GM23338 (cell line): ENCODE measurements around the gene NLRP9. TPM values are rescaled to one million over a fixed set of nuclear protein-coding genes. Genes with fewer than 3 reads are reported as not detected.

Source experiments
- ATAC-seq: fragments of 200-7000 bp; cut with Tn5 transposase; 3 replicates; pipeline ENCODE4 v1.9.1; 2020
- DNase-seq: peaks from one replicate; pipeline ENCODE4 v3.0.0-alpha.2; 2015; ENCODE audit warnings: low spot score
- H2AFZ ChIP-seq: fragments of 200-600 bp; sonication (generic); 2 replicates; pipeline ENCODE4 v1.8.0; 2016; ENCODE audit warnings: antibody characterized with exemption, mild to moderate bottlenecking, moderate library complexity
- H3F3A ChIP-seq: fragments of 200-600 bp; sonication (generic); replicated peaks from 2 replicates; pipeline ENCODE4 v1.8.0; 2017; ENCODE audit warnings: antibody characterized with exemption, mixed run types, low read depth
- H3K27ac ChIP-seq: fragments of 200-600 bp; sonication (generic); 2 replicates; pipeline ENCODE4 v1.6.1; 2016; ENCODE audit warnings: low read depth
- H3K27me3 ChIP-seq: fragments of 200-600 bp; sonication (generic); 2 replicates; pipeline ENCODE4 v1.8.0; 2016; ENCODE audit warnings: mild to moderate bottlenecking, mixed run types, moderate library complexity; ENCODE audit not compliant: insufficient read depth
- H3K36me3 ChIP-seq: fragments of 200-600 bp; sonication (generic); 2 replicates; pipeline ENCODE4 v1.8.0; 2016; ENCODE audit warnings: mild to moderate bottlenecking; ENCODE audit not compliant: insufficient read depth
- H3K4me1 ChIP-seq: fragments of 200-600 bp; sonication (generic); 2 replicates; pipeline ENCODE4 v1.8.0; 2016; ENCODE audit warnings: mild to moderate bottlenecking, moderate library complexity; ENCODE audit not compliant: insufficient read depth
- H3K4me2 ChIP-seq: fragments of 200-600 bp; sonication (generic); 2 replicates; pipeline ENCODE4 v1.7.1; 2017; ENCODE audit warnings: mixed run types
- H3K4me3 ChIP-seq: fragments of 200-600 bp; sonication (generic); 2 replicates; pipeline ENCODE4 v1.6.1; 2016; ENCODE audit warnings: mixed run types
- H3K79me2 ChIP-seq: fragments of 200-600 bp; sonication (generic); replicated peaks from 2 replicates; pipeline ENCODE4 v1.8.0; 2017; ENCODE audit warnings: mild to moderate bottlenecking; ENCODE audit not compliant: insufficient read depth
- H3K9me2 ChIP-seq: fragments of 200-600 bp; sonication (generic); 2 replicates; pipeline ENCODE4 v1.8.0; 2017; ENCODE audit not compliant: insufficient read depth
- H4K20me1 ChIP-seq: fragments of 200-600 bp; sonication (generic); replicated peaks from 2 replicates; pipeline ENCODE4 v1.8.0; 2017; ENCODE audit warnings: mild to moderate bottlenecking; ENCODE audit not compliant: insufficient read depth
- H3K27ac Mint-ChIP-seq: 2 replicates; pipeline ENCODE4 v1.8.0; 2020; ENCODE audit warnings: inconsistent platforms, mild to moderate bottlenecking, moderate library complexity, mixed read lengths
- H3K27me3 Mint-ChIP-seq: 3 replicates; pipeline ENCODE4 v1.8.0; 2022; ENCODE audit warnings: low read depth, mild to moderate bottlenecking, moderate library complexity, mixed read lengths, inconsistent platforms; ENCODE audit not compliant: insufficient read depth, poor library complexity
- H3K36me3 Mint-ChIP-seq: 3 replicates; pipeline ENCODE4 v1.8.0; 2021; ENCODE audit warnings: low read depth, mild to moderate bottlenecking, inconsistent platforms, moderate library complexity, mixed read lengths
- H3K4me1 Mint-ChIP-seq: 3 replicates; pipeline ENCODE4 v1.8.0; 2020; ENCODE audit warnings: mild to moderate bottlenecking, inconsistent platforms, mixed read lengths
- H3K4me3 Mint-ChIP-seq: 3 replicates; pipeline ENCODE4 v1.8.0; 2021; ENCODE audit warnings: moderate library complexity, mild to moderate bottlenecking, inconsistent platforms, mixed read lengths
- H3K9me3 Mint-ChIP-seq: 3 replicates; pipeline ENCODE4 v1.8.0; 2020; ENCODE audit warnings: moderate library complexity, mild to moderate bottlenecking, inconsistent platforms, mixed read lengths
- CREB1 ChIP-seq: fragments of 250-450 bp; sonication (Bioruptor Pico); IDR thresholded peaks from 2 replicates; pipeline ENCODE4 v1.5.0; 2020; ENCODE audit warnings: low read depth, mild to moderate bottlenecking, moderate library complexity
- CTCF ChIP-seq, 2 experiments: fragments of 200-600 bp in 1 of 2; sonication (generic) in 1 of 2; conservative IDR thresholded peaks; 2 replicates each; pipeline versions ENCODE4 v1.5.1 to v1.6.1; 2016 to 2017; ENCODE audit warnings: antibody characterized with exemption in 2 of 2, low read depth in 2 of 2, mild to moderate bottlenecking in 2 of 2, moderate library complexity in 1 of 2
- ETS1 ChIP-seq: IDR thresholded peaks from 2 replicates; pipeline ENCODE4 v1.6.1; 2016; ENCODE audit warnings: antibody characterized with exemption
- EZH2 ChIP-seq: fragments of 200-600 bp; sonication (generic); IDR thresholded peaks from one replicate; pipeline ENCODE4 v1.8.0; 2017; ENCODE audit warnings: antibody characterized with exemption, mild to moderate bottlenecking, low read depth; ENCODE audit not compliant: unreplicated experiment
- EZH2phosphoT487 ChIP-seq: fragments of 200-600 bp; sonication (generic); IDR thresholded peaks from one replicate; pipeline ENCODE4 v1.8.1; 2018; ENCODE audit warnings: antibody characterized with exemption; ENCODE audit not compliant: unreplicated experiment
- JUNB ChIP-seq: IDR thresholded peaks from one replicate; pipeline ENCODE4 v1.6.1; 2016; ENCODE audit warnings: antibody characterized with exemption; ENCODE audit not compliant: unreplicated experiment
- NANOG ChIP-seq: IDR thresholded peaks from 2 replicates; pipeline ENCODE4 v1.6.1; 2016; ENCODE audit warnings: antibody characterized with exemption, borderline replicate concordance
- POLR2AphosphoS5 ChIP-seq: IDR thresholded peaks from 2 replicates; pipeline ENCODE4 v1.6.1; 2016; ENCODE audit warnings: antibody characterized with exemption, low read depth
- STAT1 ChIP-seq: IDR thresholded peaks from one replicate; pipeline ENCODE4 v1.6.1; 2016; ENCODE audit warnings: antibody characterized with exemption; ENCODE audit not compliant: unreplicated experiment
- ZNF114 ChIP-seq: fragments of 250-450 bp; sonication (Bioruptor Pico); IDR thresholded peaks from 2 replicates; pipeline ENCODE4 v1.5.0; 2020; ENCODE audit warnings: mild to moderate bottlenecking, moderate library complexity
- ZNF331 ChIP-seq: fragments of 250-450 bp; sonication (Bioruptor Pico); IDR thresholded peaks from 2 replicates; pipeline ENCODE4 v1.5.0; 2020; ENCODE audit warnings: low read depth, mild to moderate bottlenecking, moderate library complexity
- ZNF462 ChIP-seq: fragments of 250-450 bp; sonication (Bioruptor Pico); IDR thresholded peaks from 2 replicates; pipeline ENCODE4 v1.5.0; 2020; ENCODE audit warnings: mild to moderate bottlenecking, moderate library complexity
- long read RNA-seq: library from polyadenylated mRNA; unstranded; transcript quantifications from one replicate; pipeline ENCODE4 v2.0.0, GENCODE V29; 2020; ENCODE audit not compliant: unreplicated experiment
- polyA plus RNA-seq: library from polyadenylated mRNA; unstranded; fragments of >200 nt; fragmentation: Nextera tagmentation; extraction: Ambion mirVana; gene quantifications from 2 replicates; pipeline ENCODE4 v1.2.1, GENCODE V29; 2016
- total RNA-seq: library from RNA; depleted of rRNA; stranded (reverse); fragments of >200 nt; shearing (Covaris generic); gene quantifications from 2 replicates; pipeline ENCODE4 v1.2.3, GENCODE V29; 2014; rRNA removed
- TF ChIP-seq, protein P1 (sequence below): IDR thresholded peaks from one replicate; pipeline ENCODE4 v1.6.1; 2018; ENCODE audit warnings: antibody characterized with exemption; ENCODE audit not compliant: unreplicated experiment

Gene NLRP9
- not detected in 2 replicates for total RNA-seq
- not detected in 2 replicates for polyA plus RNA-seq
- long read RNA-seq: 0 reads

GRCh38 chr19:55738302-55738701 lies at the start of gene NLRP9:
Gene NLRP9 (minus strand): TSS chr19:55738402. CDS start chr19:55738374, 28 bp downstream.
- Mint-ChIP-seq H3K4me3 (no peak within 1 kb of the TSS), H3K27ac (no peak within 1 kb of the TSS), H3K27me3 (peaks cover 3% of the 10 kb centered on the region), H3K4me1 (no peaks in the 10 kb centered on the region), H3K36me3 (peaks cover 19% of the 10 kb centered on the region), H3K9me3 (peaks cover 92% of the 10 kb centered on the region)
- ATAC-seq (no peak), DNase-seq (no peak)
- H3K79me2 ChIP-seq: no peaks in the 10 kb centered on the region
- no peaks in the 10 kb centered on the region for H4K20me1 ChIP-seq
- no peak within 1 kb of the TSS for H3K4me2 ChIP-seq
- H3K36me3 ChIP-seq: peaks cover 2% of the 10 kb centered on the region; the same call in 1 of the 2 replicates
- no peaks in the 10 kb centered on the region for H3K27me3 ChIP-seq
- TF ChIP-seq NANOG: no peak
- no peak for TF ChIP-seq EZH2
- no peak for TF ChIP-seq CREB1 (CRISPR knock-in tag)
- TF ChIP-seq STAT1: no peak
- TF ChIP-seq ZNF462: no peak
- no peak for TF ChIP-seq CTCF (conservative IDR thresholded peaks at IDR 0.05; ENCODE audit: low read depth in 2 of 2)
- TF ChIP-seq JUNB: no peak
- TF ChIP-seq ZNF331 (CRISPR knock-in tag): no peak
- TF ChIP-seq, protein P1, sequence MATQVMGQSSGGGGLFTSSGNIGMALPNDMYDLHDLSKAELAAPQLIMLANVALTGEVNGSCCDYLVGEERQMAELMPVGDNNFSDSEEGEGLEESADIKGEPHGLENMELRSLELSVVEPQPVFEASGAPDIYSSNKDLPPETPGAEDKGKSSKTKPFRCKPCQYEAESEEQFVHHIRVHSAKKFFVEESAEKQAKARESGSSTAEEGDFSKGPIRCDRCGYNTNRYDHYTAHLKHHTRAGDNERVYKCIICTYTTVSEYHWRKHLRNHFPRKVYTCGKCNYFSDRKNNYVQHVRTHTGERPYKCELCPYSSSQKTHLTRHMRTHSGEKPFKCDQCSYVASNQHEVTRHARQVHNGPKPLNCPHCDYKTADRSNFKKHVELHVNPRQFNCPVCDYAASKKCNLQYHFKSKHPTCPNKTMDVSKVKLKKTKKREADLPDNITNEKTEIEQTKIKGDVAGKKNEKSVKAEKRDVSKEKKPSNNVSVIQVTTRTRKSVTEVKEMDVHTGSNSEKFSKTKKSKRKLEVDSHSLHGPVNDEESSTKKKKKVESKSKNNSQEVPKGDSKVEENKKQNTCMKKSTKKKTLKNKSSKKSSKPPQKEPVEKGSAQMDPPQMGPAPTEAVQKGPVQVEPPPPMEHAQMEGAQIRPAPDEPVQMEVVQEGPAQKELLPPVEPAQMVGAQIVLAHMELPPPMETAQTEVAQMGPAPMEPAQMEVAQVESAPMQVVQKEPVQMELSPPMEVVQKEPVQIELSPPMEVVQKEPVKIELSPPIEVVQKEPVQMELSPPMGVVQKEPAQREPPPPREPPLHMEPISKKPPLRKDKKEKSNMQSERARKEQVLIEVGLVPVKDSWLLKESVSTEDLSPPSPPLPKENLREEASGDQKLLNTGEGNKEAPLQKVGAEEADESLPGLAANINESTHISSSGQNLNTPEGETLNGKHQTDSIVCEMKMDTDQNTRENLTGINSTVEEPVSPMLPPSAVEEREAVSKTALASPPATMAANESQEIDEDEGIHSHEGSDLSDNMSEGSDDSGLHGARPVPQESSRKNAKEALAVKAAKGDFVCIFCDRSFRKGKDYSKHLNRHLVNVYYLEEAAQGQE: no peak
- TF ChIP-seq POLR2AphosphoS5: no peak
- no peak for TF ChIP-seq EZH2phosphoT487
- TF ChIP-seq ZNF114 (CRISPR knock-in tag): no peak
- TF ChIP-seq ETS1: no peak
- H3K27ac ChIP-seq: no peak within 1 kb of the TSS
- H3F3A ChIP-seq: no peaks in the 10 kb centered on the region
- H3K4me3 ChIP-seq: no peak within 1 kb of the TSS
- no peaks in the 10 kb centered on the region for H3K9me2 ChIP-seq
- H3K4me1 ChIP-seq: no peaks in the 10 kb centered on the region
- no peak within 1 kb of the TSS for H2AFZ ChIP-seq
